Stimulated activated CD4-positive, alpha-beta T cell treated with anti-CD3 and anti-CD28 coated beads, Interleukin-15, amount 100 ng/mL, for 1 hour (primary cell): ENCODE measurements around the gene FXYD6.

Source experiments
- DNase-seq, 2 donors: peaks; one replicate each; pipeline ENCODE4 v3.0.0-alpha.2; 2020; ENCODE audit warnings: low read depth in 1 of 2, low spot score in 1 of 2

Gene FXYD6

GRCh38 chr11:117794772-117795629, 81.5 kb downstream of the FXYD6 start:
- no peak for DNase-seq

- DNase-seq: no peak
Measured at GRCh38 chr11:117794135-117794534, 82.3 kb downstream of the FXYD6 start.

DNA sequence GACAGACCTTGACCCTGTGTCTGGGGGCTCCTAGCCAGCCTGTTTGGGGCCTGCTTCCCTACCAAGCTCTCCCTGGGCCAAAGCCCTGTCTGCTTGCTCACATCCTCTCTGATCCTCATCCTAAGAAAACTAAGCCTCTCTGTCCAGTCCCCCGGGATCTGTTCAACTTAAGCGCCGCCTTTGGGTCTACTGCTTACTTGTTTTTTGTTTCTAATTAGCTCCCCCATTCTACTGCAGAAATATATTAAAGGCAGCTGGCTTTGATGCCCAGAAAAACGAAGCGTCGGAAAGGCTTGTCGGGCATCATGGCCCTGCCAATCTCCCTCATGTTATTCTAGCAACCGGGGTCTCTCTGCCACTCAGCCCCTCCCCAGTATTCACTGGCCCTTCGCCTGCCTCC, 82.9 kb downstream of the FXYD6 start:
- no peak for DNase-seq

DNA sequence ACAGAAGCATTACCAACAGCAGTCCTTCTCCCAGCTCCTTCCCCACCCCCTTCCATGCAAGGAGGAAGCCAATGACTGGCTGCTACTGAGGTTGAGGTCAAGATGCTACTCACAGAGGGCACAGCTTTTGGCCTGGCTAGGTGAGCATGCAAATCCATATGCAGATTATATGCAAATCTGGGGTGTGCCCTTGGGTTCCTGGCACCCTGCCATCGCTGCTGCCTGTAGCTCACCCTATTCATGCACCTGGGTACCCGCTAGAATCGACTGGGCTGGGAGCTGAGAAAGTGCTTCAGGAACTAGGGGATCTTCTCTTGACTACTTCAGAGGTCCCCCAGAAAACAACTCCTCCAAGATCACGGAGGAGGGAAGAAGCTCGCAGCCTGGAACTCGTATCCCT, 83.5 kb downstream of the FXYD6 start:
- no peak for DNase-seq

DNA sequence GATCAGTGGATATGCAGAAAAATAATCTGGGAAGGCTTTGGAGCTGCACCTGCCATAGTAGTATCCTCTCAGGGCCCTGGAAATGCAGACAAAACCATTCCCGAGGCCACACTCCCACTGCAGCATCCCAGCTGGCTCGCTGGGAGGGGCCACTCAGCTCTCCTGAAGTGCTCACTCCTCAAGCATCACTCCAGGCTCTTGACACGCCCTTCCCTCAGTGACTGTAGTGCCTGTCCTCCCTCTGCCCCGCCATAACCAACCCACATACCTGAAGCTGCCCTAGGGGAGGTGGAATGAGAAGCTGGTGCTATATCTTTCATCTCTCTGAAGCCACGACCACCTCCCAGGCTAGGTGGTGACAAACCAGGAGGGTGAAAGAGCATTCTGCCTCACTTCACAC, 84.2 kb downstream of the FXYD6 start:
- DNase-seq: no peak

GRCh38 chr11:117790279-117790678, 86.2 kb downstream of the FXYD6 start:
- DNase-seq: no peak

GRCh38 chr11:117789241-117789640, 87.2 kb downstream of the FXYD6 start:
- DNase-seq: no peak
